H1 (cell line): ENCODE data around the gene VARS2. TPM values are rescaled to one million over a fixed set of nuclear protein-coding genes. Genes with fewer than 3 reads are reported as not detected.

Source experiments
- CTCF ChIA-PET: fragments of 300-600 bp; sonication (Branson Sonifier 250); formaldehyde crosslinking; loops from one replicate; lab custom pipeline; 2021; ENCODE audit not compliant: partially characterized antibody; lab: Charles Lee
- POLR2A ChIA-PET: fragments of 300-600 bp; sonication (Branson Sonifier 250); formaldehyde crosslinking; loops from one replicate; lab custom pipeline; 2021; ENCODE audit warnings: inconsistent platforms; ENCODE audit not compliant: partially characterized antibody; lab: Charles Lee
- DNase-seq, 2 experiments: peaks; one replicate each; pipeline versions ENCODE4 v3.0.0 to v3.0.0-alpha.2; 2010 to 2022; ENCODE audit warnings: low spot score in 2 of 2, low read depth in 1 of 2, mixed read lengths in 1 of 2
- FAIRE-seq: peaks from 2 replicates; lab custom pipeline; 2011; peaks lifted over from hg19 to GRCh38; lab: Jason Lieb, UNC
- H2AFZ ChIP-seq: 2 replicates; pipeline ENCODE4 v1.8.1; 2012; ENCODE audit warnings: low read length, inconsistent platforms
- H2AK5ac ChIP-seq: 2 replicates; pipeline ENCODE4 v1.6.1; 2013; ENCODE audit warnings: low read depth, low read length
- H2BK120ac ChIP-seq: replicated peaks from 2 replicates; pipeline ENCODE3; 2013; ENCODE audit warnings: low read depth, low read length, inconsistent platforms
- H2BK12ac ChIP-seq: 2 replicates; pipeline ENCODE4 v1.6.1; 2013; ENCODE audit warnings: low read depth, low read length
- H2BK15ac ChIP-seq: 2 replicates; pipeline ENCODE4 v1.6.1; 2013; ENCODE audit warnings: low read length
- H2BK20ac ChIP-seq: 2 replicates; pipeline ENCODE4 v1.6.1; 2013; ENCODE audit warnings: low read length
- H2BK5ac ChIP-seq: 2 replicates; pipeline ENCODE4 v1.6.1; 2013; ENCODE audit warnings: low read depth, low read length
- H3K14ac ChIP-seq: 2 replicates; pipeline ENCODE4 v1.6.1; 2013; ENCODE audit warnings: inconsistent platforms; ENCODE audit not compliant: insufficient read length
- H3K18ac ChIP-seq: 2 replicates; pipeline ENCODE4 v1.6.1; 2013; ENCODE audit warnings: low read length; ENCODE audit errors: extremely low read depth
- H3K23ac ChIP-seq: 2 replicates; pipeline ENCODE4 v1.6.1; 2013; ENCODE audit warnings: inconsistent platforms; ENCODE audit not compliant: insufficient read length
- H3K23me2 ChIP-seq: 2 replicates; pipeline ENCODE4 v1.6.1; 2013; ENCODE audit warnings: low read depth, low read length
- H3K27ac ChIP-seq: 2 replicates; pipeline ENCODE4 v1.6.1; 2011; ENCODE audit warnings: low read depth, low read length, inconsistent platforms
- H3K27me3 ChIP-seq, 4 experiments: replicated peaks in 1 of 4; 1 replicate in 1 of 4; 2 replicates in 3 of 4; pipeline versions ENCODE4 v1.6.1 to v1.8.1; 2011 to 2013; ENCODE audit warnings: low read length in 3 of 4, mild to moderate bottlenecking in 3 of 4, inconsistent platforms in 2 of 4, mixed read lengths in 2 of 4, moderate library complexity in 1 of 4; ENCODE audit not compliant: control insufficient read depth in 3 of 4, insufficient read depth in 3 of 4; ENCODE audit errors: extremely low read depth in 1 of 4
- H3K36me3 ChIP-seq, 4 experiments: 2 replicates each; pipeline versions ENCODE4 v1.6.1 to v1.8.1; 2011 to 2013; ENCODE audit warnings: mild to moderate bottlenecking in 4 of 4, low read length in 3 of 4, moderate library complexity in 2 of 4, control low read depth in 1 of 4, inconsistent platforms in 1 of 4; ENCODE audit not compliant: insufficient read depth in 4 of 4, control insufficient read depth in 2 of 4
- H3K4ac ChIP-seq: replicated peaks from 2 replicates; pipeline ENCODE3; 2013; ENCODE audit warnings: low read length, low read depth, mixed read lengths, inconsistent platforms; ENCODE audit not compliant: insufficient read length
- H3K4me1 ChIP-seq, 4 experiments: replicated peaks in 1 of 4; 1 replicate in 1 of 4; 2 replicates in 3 of 4; pipeline versions ENCODE4 v1.6.1 to v1.8.1; 2011 to 2013; ENCODE audit warnings: low read length in 3 of 4, inconsistent platforms in 2 of 4, mixed read lengths in 1 of 4; ENCODE audit not compliant: insufficient read depth in 4 of 4, control insufficient read depth in 3 of 4
- H3K4me2 ChIP-seq, 2 experiments: 2 replicates each; pipeline versions ENCODE4 v1.6.1 to v1.8.1; 2011 to 2013; ENCODE audit warnings: low read depth in 2 of 2, low read length in 2 of 2, control low read depth in 1 of 2, inconsistent platforms in 1 of 2, mild to moderate bottlenecking in 1 of 2; ENCODE audit not compliant: insufficient read depth in 1 of 2
- H3K4me3 ChIP-seq, 4 experiments: fragments of 200-600, 300-600 bp in 1 of 4; sonication (generic), shearing (Covaris generic), sonication (Bioruptor Twin) in 1 of 4; 2 replicates each; pipeline versions ENCODE4 v1.5.1 to v1.8.1; 2011 to 2016; ENCODE audit warnings: low read length in 4 of 4, low read depth in 3 of 4, control low read depth in 2 of 4, inconsistent platforms in 2 of 4, mild to moderate bottlenecking in 2 of 4, mixed read lengths in 1 of 4, moderate library complexity in 1 of 4; ENCODE audit not compliant: insufficient read depth in 2 of 4; ENCODE audit errors: extremely low read depth in 1 of 4
- H3K56ac ChIP-seq: replicated peaks from 2 replicates; pipeline ENCODE3; 2013; ENCODE audit warnings: low read depth, mild to moderate bottlenecking, mixed read lengths, low read length, inconsistent platforms; ENCODE audit not compliant: insufficient read length
- H3K79me1 ChIP-seq: 2 replicates; pipeline ENCODE4 v1.6.1; 2013; ENCODE audit warnings: low read depth, low read length, control low read depth
- H3K79me2 ChIP-seq, 2 experiments: 2 replicates each; pipeline versions ENCODE4 v1.6.1 to v1.8.1; 2012 to 2013; ENCODE audit warnings: low read length in 2 of 2, mild to moderate bottlenecking in 2 of 2, inconsistent platforms in 1 of 2; ENCODE audit not compliant: insufficient read depth in 2 of 2, control insufficient read depth in 1 of 2
- H3K9ac ChIP-seq, 4 experiments: replicated peaks in 1 of 4; 1 replicate in 1 of 4; 2 replicates in 3 of 4; pipeline versions ENCODE4 v1.6.1 to v1.8.1; 2011 to 2013; ENCODE audit warnings: low read depth in 3 of 4, low read length in 3 of 4, control low read depth in 2 of 4, mild to moderate bottlenecking in 2 of 4, moderate library complexity in 2 of 4, inconsistent platforms in 1 of 4; ENCODE audit errors: extremely low read depth in 1 of 4
- H3K9me3 ChIP-seq, 2 experiments: 2 replicates each; pipeline versions ENCODE4 v1.6.1 to v1.8.1; 2012 to 2013; ENCODE audit warnings: mild to moderate bottlenecking in 2 of 2, moderate library complexity in 2 of 2, control low read depth in 1 of 2, inconsistent platforms in 1 of 2, low read depth in 1 of 2, low read length in 1 of 2, mixed read lengths in 1 of 2; ENCODE audit not compliant: insufficient read depth in 2 of 2
- H4K20me1 ChIP-seq, 2 experiments: replicated peaks in 1 of 2; 2 replicates each; pipeline versions ENCODE3 to v1.8.1; 2011 to 2013; ENCODE audit warnings: inconsistent platforms in 2 of 2, low read length in 2 of 2, mild to moderate bottlenecking in 1 of 2; ENCODE audit not compliant: insufficient read depth in 2 of 2, control insufficient read depth in 1 of 2
- H4K5ac ChIP-seq: 2 replicates; pipeline ENCODE4 v1.6.1; 2013; ENCODE audit warnings: low read length, low read depth, mixed read lengths, inconsistent platforms; ENCODE audit not compliant: insufficient read length
- H4K8ac ChIP-seq: 2 replicates; pipeline ENCODE4 v1.8.0; 2013; ENCODE audit warnings: mild to moderate bottlenecking, moderate library complexity, low read length, inconsistent platforms; ENCODE audit not compliant: insufficient read depth; ENCODE audit errors: extremely low read depth
- H4K91ac ChIP-seq: replicated peaks from 2 replicates; pipeline ENCODE3; 2013; ENCODE audit warnings: low read length, mixed read lengths, inconsistent platforms; ENCODE audit not compliant: insufficient read length
- GABPA ChIP-seq: IDR thresholded peaks from 2 replicates; pipeline ENCODE4 v1.6.1; 2011; ENCODE audit warnings: mild to moderate bottlenecking, low read length, moderate library complexity, borderline replicate concordance; ENCODE audit not compliant: insufficient read depth
- GTF2F1 ChIP-seq: IDR thresholded peaks from 2 replicates; pipeline ENCODE4 v1.6.1; 2012; ENCODE audit warnings: low read depth, low read length, improper control_type of control experiment, borderline replicate concordance
- HDAC2 ChIP-seq, 2 experiments: fragments of 300-600 bp in 1 of 2; sonication (generic) in 1 of 2; IDR thresholded peaks; 2 replicates each; pipeline ENCODE4 v1.6.1; 2011 to 2012; ENCODE audit warnings: low read depth in 2 of 2, low read length in 2 of 2, mild to moderate bottlenecking in 2 of 2, moderate library complexity in 2 of 2, borderline replicate concordance in 1 of 2, inconsistent platforms in 1 of 2
- JUN ChIP-seq: IDR thresholded peaks from 2 replicates; pipeline ENCODE4 v1.6.1; 2011; ENCODE audit warnings: low read depth, mild to moderate bottlenecking, improper control_type of control experiment, low read length
- JUND ChIP-seq: IDR thresholded peaks from 2 replicates; pipeline ENCODE4 v1.6.1; 2011; ENCODE audit warnings: mild to moderate bottlenecking, improper control_type of control experiment, low read length
- RNF2 ChIP-seq: fragments of 200-900, 300-1000 bp; sonication (generic); IDR thresholded peaks from 2 replicates; pipeline ENCODE4 v1.7.1; 2016; ENCODE audit warnings: borderline replicate concordance, low read depth, mild to moderate bottlenecking, antibody characterized with exemption, low read length; ENCODE audit not compliant: poor library complexity, severe bottlenecking; ENCODE audit errors: missing control alignments
- TEAD4 ChIP-seq: IDR thresholded peaks from 2 replicates; pipeline ENCODE4 v1.6.1; 2012; ENCODE audit warnings: low read depth, low read length, inconsistent platforms, mixed read lengths
- YY1 ChIP-seq: IDR thresholded peaks from 2 replicates; pipeline ENCODE4 v1.6.1; 2011; ENCODE audit warnings: low read depth, mild to moderate bottlenecking, low read length
- WGBS, 2 experiments: shearing (Covaris generic) in 1 of 2; methylation state at CpG; one replicate each; pipeline versions ENCODE4 v1.1.6 to v1.1.7; 2013 to 2015; ENCODE audit warnings: low lambda C conversion rate in 2 of 2, mixed read lengths in 2 of 2, inconsistent platforms in 1 of 2, low coverage in 1 of 2, missing lambda C conversion rate in 1 of 2; ENCODE audit not compliant: insufficient replicate concordance in 2 of 2, insufficient coverage in 1 of 2, insufficient read length in 1 of 2; ENCODE audit errors: extremely low coverage in 1 of 2, missing lambda C conversion rate in 1 of 2; 5-methylcytosine and 5-hydroxymethylcytosine counted together
- polyA plus RNA-seq, 7 experiments: library from polyadenylated mRNA; depleted of rRNA in 3 of 7; stranded (reverse) in 5 of 7; unstranded in 2 of 7; fragments of >200 nt in 5 of 7; fragments of 200-250 nt in 2 of 7; gene quantifications; 1 replicate in 5 of 7; 2 replicates in 1 of 7; 4 replicates in 1 of 7; pipeline versions ENCODE4 v1.2.1 to v1.2.3, GENCODE V29; 2011 to 2013; ENCODE audit warnings: missing spikeins in 2 of 7, mixed read lengths in 2 of 7
- total RNA-seq: library from RNA; stranded (reverse); fragmentation: NEBNext Ultra II Directional; extraction: Animal tissue kit (Norgen Biotek cat#: 25700); gene quantifications from 2 replicates; pipeline ENCODE4 v1.2.1, GENCODE V29; 2021

The VARS2 gene
- total and polyA plus RNA-seq, 2 of the 8 experiments (the other 6 are each of a cell fraction or from before 2014, with no cell fraction given) = 26.8 to 47.7 TPM

GRCh38 chr6:30926644-30927043, 12.6 kb downstream of the VARS2 start:
- H2AK5ac ChIP-seq = no peak overlapping the region
- peaks cover 3 to 31% (median 14%) of the 10 kb centered on the region in 4 experiments; a peak in 7 of 8 replicates for H3K36me3 ChIP-seq
- no peak overlapping the region for H3K18ac ChIP-seq
- no peak overlapping the region for H3K14ac ChIP-seq
- H3K27me3 ChIP-seq = no peaks in the 10 kb centered on the region
- no peak overlapping the region for H3K9ac ChIP-seq
- no peak overlapping the region for H2BK5ac ChIP-seq
- no peaks in the 10 kb centered on the region for H4K20me1 ChIP-seq
- H2BK15ac ChIP-seq = no peak overlapping the region
- H4K91ac ChIP-seq = no peak overlapping the region
- no peak overlapping the region for H3K56ac ChIP-seq
- no peaks in the 10 kb centered on the region for H3K79me2 ChIP-seq
- H3K79me1 ChIP-seq = no peaks in the 10 kb centered on the region
- H2AFZ ChIP-seq = no peak overlapping the region
- no peak overlapping the region for H2BK20ac ChIP-seq
- no peak for DNase-seq
- H4K8ac ChIP-seq = no peak overlapping the region
- no peak overlapping the region for H3K4ac ChIP-seq
- H3K23ac ChIP-seq = no peak overlapping the region
- no peak overlapping the region for H4K5ac ChIP-seq
- ChIA-PET POLR2A (interaction anchor here (0.8 to 3.6 kb wide), 4 partner anchors 11 to 104 kb away, joined by 3 to 22 read pairs (median 3); partner anchors contain the start of gene VARS2), CTCF (interaction anchor here (0.8 to 16.0 kb wide), 7 partner anchors 8 to 157 kb away, joined by 3 to 285 read pairs (median 10); partner anchors contain the start of genes MUCL3 and VARS2)
- 87% methylated on average over 4 of the region's 4 CpGs; no CpG with 5 or more reads in 1 of the 2 experiments for WGBS, 2 experiments
- H3K23me2 ChIP-seq = 0 out of 2 replicates have a peak, but pooled peaks cover 3% of the 10 kb centered on the region
- H3K4me1 ChIP-seq = peaks cover 0 to 3% (median under 1%) of the 10 kb centered on the region in 4 experiments; a peak in 2 of 7 replicates
- no peak overlapping the region for H2BK120ac ChIP-seq
- peaks cover 0 to 6% of the 10 kb centered on the region in 2 experiments; a peak in 2 of 4 replicates for H3K9me3 ChIP-seq
- no peak overlapping the region for H3K4me2 ChIP-seq
- H2BK12ac ChIP-seq = no peak overlapping the region
- no peak overlapping the region for H3K27ac ChIP-seq
- H3K4me3 ChIP-seq = no peak overlapping the region
- FAIRE-seq = no peak
- TF ChIP-seq TEAD4 (no peak), JUN (no peak), RNF2 (no peak), GABPA (no peak), GTF2F1 (no peak), JUND (no peak), YY1 (no peak), HDAC2 (IDR thresholded peaks at IDR 0.05; ENCODE audit: borderline replicate concordance in 1 of 2, low read depth in 2 of 2, low read length in 2 of 2) (no peak)
